Endothelial cell of umbilical vein (primary cell): ENCODE data around the gene DHRS4. TPM values are rescaled to one million over a fixed set of nuclear protein-coding genes. Genes with fewer than 3 reads are reported as not detected.
"Not testable (repeated sequence)": the region's sequence is repeated elsewhere in the genome, so short reads cannot be mapped to it uniquely, and the experiment has no call there.

Source experiments
- BruUV-seq: library from RNA; stranded (reverse); fragments of 400-500 nt; replicated peaks from 2 replicates; lab custom pipeline; 2021; lab: Mats Ljungman, UMichigan
- CTCF ChIA-PET: fragments of 300-600, 350-600 bp; sonication (Branson Sonifier 250); formaldehyde crosslinking; loops from one replicate; lab custom pipeline; 2021; ENCODE audit warnings: antibody characterized with exemption, inconsistent platforms; lab: Charles Lee
- POLR2A ChIA-PET: fragments of 300-600, 350-600 bp; sonication (Branson Sonifier 250); formaldehyde crosslinking; loops from one replicate; lab custom pipeline; 2021; ENCODE audit warnings: antibody characterized with exemption, inconsistent platforms; lab: Charles Lee
- DNase-seq: peaks from one replicate; pipeline ENCODE4 v3.0.0-alpha.2; 2011; ENCODE audit warnings: low read depth, low spot score
- FAIRE-seq: peaks from 2 replicates; lab custom pipeline; 2011; peaks lifted over from hg19 to GRCh38; lab: Jason Lieb, UNC
- H2AFZ ChIP-seq: 2 replicates; pipeline ENCODE4 v1.6.0; 2012; ENCODE audit warnings: low read depth, low read length, control low read depth, inconsistent platforms
- H3K27ac ChIP-seq: 2 replicates; pipeline ENCODE4 v1.5.1; 2011; ENCODE audit warnings: low read depth, mild to moderate bottlenecking, control low read depth, low read length, moderate library complexity; ENCODE audit not compliant: insufficient read depth
- H3K27me3 ChIP-seq, 2 experiments: 2 replicates each; pipeline versions ENCODE4 v1.6.0 to v1.6.1; 2011; ENCODE audit warnings: low read length in 2 of 2, mixed read lengths in 1 of 2; ENCODE audit not compliant: control insufficient read depth in 2 of 2, insufficient read depth in 2 of 2
- H3K36me3 ChIP-seq, 2 experiments: 2 replicates in 1 of 2; 3 replicates in 1 of 2; pipeline ENCODE4 v1.5.1; 2011; ENCODE audit warnings: low read length in 2 of 2, mild to moderate bottlenecking in 1 of 2, moderate library complexity in 1 of 2; ENCODE audit not compliant: control insufficient read depth in 2 of 2, insufficient read depth in 2 of 2; ENCODE audit errors: extremely low read depth in 1 of 2
- H3K4me1 ChIP-seq: 3 replicates; pipeline ENCODE4 v1.5.1; 2011; ENCODE audit warnings: mild to moderate bottlenecking, low read length; ENCODE audit not compliant: control insufficient read depth, insufficient read depth; ENCODE audit errors: extremely low read depth
- H3K4me2 ChIP-seq: 2 replicates; pipeline ENCODE4 v1.6.1; 2011; ENCODE audit warnings: low read length, control low read depth, mixed read lengths; ENCODE audit not compliant: insufficient read depth
- H3K4me3 ChIP-seq, 3 experiments: fragments of 200-600 bp in 1 of 3; sonication (generic), shearing (Covaris generic) in 1 of 3; replicated peaks in 1 of 3; 2 replicates each; pipeline ENCODE4 v1.5.1; 2011 to 2016; ENCODE audit warnings: control low read depth in 3 of 3, low read length in 3 of 3, mild to moderate bottlenecking in 2 of 3, inconsistent platforms in 1 of 3, low read depth in 1 of 3, moderate library complexity in 1 of 3; ENCODE audit not compliant: insufficient read depth in 1 of 3
- H3K79me2 ChIP-seq: 2 replicates; pipeline ENCODE4 v1.6.0; 2012; ENCODE audit warnings: low read length, inconsistent platforms; ENCODE audit not compliant: control insufficient read depth, insufficient read depth
- H3K9ac ChIP-seq: replicated peaks from 2 replicates; pipeline ENCODE3; 2011; ENCODE audit warnings: low read length, control low read depth; ENCODE audit not compliant: insufficient read depth; ENCODE audit errors: extremely low read depth
- H3K9me1 ChIP-seq: replicated peaks from 3 replicates; pipeline ENCODE4 v1.6.0; 2011; ENCODE audit warnings: mild to moderate bottlenecking, low read length; ENCODE audit not compliant: control insufficient read depth, insufficient read depth; ENCODE audit errors: extremely low read depth
- H3K9me3 ChIP-seq: replicated peaks from 2 replicates; pipeline ENCODE4 v1.5.1; 2012; ENCODE audit warnings: low read length, inconsistent platforms; ENCODE audit not compliant: control insufficient read depth, insufficient read depth
- H4K20me1 ChIP-seq: replicated peaks from 2 replicates; pipeline ENCODE3; 2011; ENCODE audit warnings: mild to moderate bottlenecking, low read length; ENCODE audit not compliant: control insufficient read depth, insufficient read depth; ENCODE audit errors: extremely low read depth
- dilution Hi-C: fragments of 300-500 bp; cut with MboI; formaldehyde crosslinking; loops from one replicate; pipeline ENCODE4 v1.15.0; 2019; ENCODE audit warnings: low sequenced_read_pairs; ENCODE audit not compliant: extremely low pct_ligation_motif_present
- intact Hi-C: fragments of 100-400 bp; cut with micrococcal nuclease; formaldehyde crosslinking; loops from one replicate; pipeline ENCODE4 v1.10.0; 2022
- polyA plus RNA-seq, 4 experiments: library from polyadenylated mRNA; depleted of rRNA in 3 of 4; stranded (reverse) in 3 of 4; unstranded in 1 of 4; fragments of >200 nt; gene quantifications; 2 replicates each; pipeline versions ENCODE4 v1.2.1 to v1.2.3, GENCODE V29; 2011 to 2012; ENCODE audit warnings: missing spikeins in 1 of 4
- total RNA-seq: library from RNA; stranded (reverse); gene quantifications from 2 replicates; pipeline ENCODE4 v1.2.3, GENCODE V29; 2021

DHRS4 gene
- total and polyA plus RNA-seq, 2 donors (not counting 3 experiments of a cell fraction or from before 2014, with no cell fraction given) = 19.2 to 32.0 TPM

- Histone ChIP-seq H3K9ac (peak overlapping the region; percentile 83), H3K4me2 (peak overlapping the region; percentile 10), H3K4me3 (peak overlapping the region in 2 of 3 experiments; percentile 72 to 80)
- H3K4me1 ChIP-seq, H3K9me1 ChIP-seq, H3K79me2 ChIP-seq, H3K27ac ChIP-seq, H3K36me3 ChIP-seq, POLR2A ChIA-PET, H3K27me3 ChIP-seq, DNase-seq, H4K20me1 ChIP-seq, H3K9me3 ChIP-seq, BruUV-seq, H2AFZ ChIP-seq, FAIRE-seq, CTCF ChIA-PET, dilution Hi-C loops: not testable (repeated sequence)
- intact Hi-C loops = loop anchor here (1.0 to 2.0 kb wide), 4 partner anchors 227 to 363 kb away; no protein-coding TSS in a partner anchor
These were observed 677 bp downstream of the DHRS4 start for GRCh38 chr14:23954279-23954614.

- POLR2A ChIA-PET, BruUV-seq, H3K9me1 ChIP-seq, H3K4me3 ChIP-seq, H3K27me3 ChIP-seq, FAIRE-seq, H3K4me2 ChIP-seq, H3K79me2 ChIP-seq, H3K36me3 ChIP-seq, H2AFZ ChIP-seq, H3K27ac ChIP-seq, H3K4me1 ChIP-seq, DNase-seq, H3K9me3 ChIP-seq, dilution Hi-C loops, CTCF ChIA-PET, H4K20me1 ChIP-seq, H3K9ac ChIP-seq: not testable (repeated sequence)
- intact Hi-C loops = loop anchor here (1.0 to 2.0 kb wide), 4 partner anchors 228 to 364 kb away; no protein-coding TSS in a partner anchor
These were observed 1.4 kb downstream of the DHRS4 start for GRCh38 chr14:23954965-23955364.

- intact Hi-C loops = loop anchor here (2.0 kb wide), 1 partner anchor 289 kb away; no protein-coding TSS in a partner anchor
- H3K9ac ChIP-seq, H2AFZ ChIP-seq, H3K27ac ChIP-seq, FAIRE-seq, H3K27me3 ChIP-seq, POLR2A ChIA-PET, dilution Hi-C loops, H3K36me3 ChIP-seq, H3K79me2 ChIP-seq, H3K4me3 ChIP-seq, H3K4me2 ChIP-seq, BruUV-seq, H3K9me3 ChIP-seq, H4K20me1 ChIP-seq, H3K9me1 ChIP-seq, DNase-seq, H3K4me1 ChIP-seq: not testable (repeated sequence)
- CTCF ChIA-PET = interaction anchor here (1.3 kb wide), 1 partner anchor 324 kb away, joined by 4 read pairs; no protein-coding TSS in a partner anchor
These were observed 2.2 kb downstream of the DHRS4 start for GRCh38 chr14:23955811-23956210.

DNA sequence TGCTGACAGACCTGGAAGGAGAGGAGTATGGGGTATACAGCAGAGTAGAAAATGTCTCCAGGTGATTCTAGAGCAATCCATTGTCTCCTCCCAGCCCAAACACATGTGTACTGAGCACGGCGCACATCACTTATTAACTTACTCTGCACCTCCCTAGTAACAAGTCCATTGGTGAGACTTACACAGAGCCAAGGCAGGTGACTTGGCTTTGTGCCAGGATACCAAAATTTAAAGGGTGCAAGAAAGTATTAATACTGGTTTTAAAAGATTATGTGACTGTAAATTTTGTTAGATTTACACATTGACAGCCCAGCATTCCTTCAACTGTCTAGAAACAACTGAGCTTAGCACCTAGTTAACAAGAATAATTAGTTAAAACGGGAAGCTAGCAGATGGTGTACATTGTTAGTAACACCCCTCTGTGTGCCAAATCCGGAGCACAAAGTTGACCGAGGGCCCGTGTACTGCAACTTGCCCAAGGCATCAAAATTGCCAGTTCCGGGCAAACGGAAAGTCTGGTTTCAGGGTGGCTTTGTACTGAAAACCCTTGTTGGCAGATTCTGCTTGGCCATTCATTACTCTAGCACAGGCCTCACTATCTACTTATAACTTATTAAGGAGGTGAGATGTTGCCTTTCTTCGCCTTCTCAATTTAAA, 4.5 kb downstream of the DHRS4 start:
- H2AFZ ChIP-seq, H3K4me1 ChIP-seq, H3K4me2 ChIP-seq, H3K9me1 ChIP-seq, FAIRE-seq, H3K36me3 ChIP-seq, intact Hi-C loops, DNase-seq, H3K79me2 ChIP-seq, H4K20me1 ChIP-seq, H3K4me3 ChIP-seq, H3K9ac ChIP-seq, CTCF ChIA-PET, H3K27ac ChIP-seq, H3K27me3 ChIP-seq, POLR2A ChIA-PET, dilution Hi-C loops, H3K9me3 ChIP-seq, BruUV-seq: not testable (repeated sequence)
